Activated T-cell treated with anti-CD3 and anti-CD28 coated beads, Interleukin-2, amount 50 U/mL, for 1 hour (primary cell): ENCODE measurements around the gene PTPRN2.

Source experiments
- DNase-seq: peaks from one replicate; pipeline ENCODE4 v3.0.0-alpha.2; 2020

Gene PTPRN2

GRCh38 chr7:158017111-158018097 lies 570.2 kb downstream of the PTPRN2 start:
- no peak for DNase-seq

- no peak for DNase-seq
Observed at GRCh38 chr7:158016180-158017097, 571.2 kb downstream of the PTPRN2 start.

GRCh38 chr7:158015403-158016179 lies 572.0 kb downstream of the PTPRN2 start:
- DNase-seq: no peak

GRCh38 chr7:158014976-158015375 lies 572.6 kb downstream of the PTPRN2 start:
- no peak for DNase-seq

GRCh38 chr7:158013085-158013668 lies 574.4 kb downstream of the PTPRN2 start:
- no peak for DNase-seq

- no peak for DNase-seq
Observed at GRCh38 chr7:158011941-158012340, 575.7 kb downstream of the PTPRN2 start.

DNA sequence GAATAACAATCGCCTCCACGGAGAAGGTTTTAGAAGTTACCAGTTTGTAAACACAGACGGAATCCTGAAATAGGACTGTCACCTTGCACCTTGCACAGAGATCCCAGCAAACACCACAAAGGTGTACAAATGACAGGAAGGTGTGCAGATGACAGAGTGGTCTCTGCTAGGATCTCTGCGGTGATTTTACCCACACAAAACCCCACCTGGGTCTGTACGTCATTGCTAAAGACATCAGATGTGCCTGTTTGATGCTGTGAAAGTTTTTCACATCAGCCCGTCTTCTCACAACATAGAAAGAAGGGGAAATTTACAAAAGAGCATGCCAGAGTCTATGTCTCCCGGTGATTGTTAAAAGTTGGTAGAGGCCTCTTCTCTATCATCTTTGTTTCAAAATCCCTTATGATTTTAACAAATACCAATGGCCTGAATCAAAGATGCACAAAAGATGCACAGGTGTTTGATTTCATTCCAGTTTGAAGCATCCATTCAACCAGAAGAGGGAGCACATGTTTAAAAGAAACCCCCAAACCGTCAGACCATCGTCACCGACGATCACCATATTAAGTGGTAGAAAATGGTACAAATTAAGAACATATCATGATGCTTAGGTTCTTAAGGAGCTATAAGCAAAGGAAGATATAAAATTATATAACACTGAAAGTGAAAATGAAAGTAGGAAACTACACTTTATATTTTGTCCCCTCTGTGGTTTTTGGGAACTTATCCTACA lies 576.5 kb downstream of the PTPRN2 start:
- DNase-seq: no peak

- DNase-seq: no peak
Observed at GRCh38 chr7:158009886-158010285, 577.7 kb downstream of the PTPRN2 start.

GRCh38 chr7:158008267-158008666 lies 579.4 kb downstream of the PTPRN2 start:
- no peak for DNase-seq

GRCh38 chr7:158007697-158008257 lies 579.8 kb downstream of the PTPRN2 start:
- no peak for DNase-seq

GRCh38 chr7:158006841-158007696 lies 580.6 kb downstream of the PTPRN2 start:
- DNase-seq: no peak

GRCh38 chr7:158005531-158005930 lies 582.1 kb downstream of the PTPRN2 start:
- no peak for DNase-seq

DNA sequence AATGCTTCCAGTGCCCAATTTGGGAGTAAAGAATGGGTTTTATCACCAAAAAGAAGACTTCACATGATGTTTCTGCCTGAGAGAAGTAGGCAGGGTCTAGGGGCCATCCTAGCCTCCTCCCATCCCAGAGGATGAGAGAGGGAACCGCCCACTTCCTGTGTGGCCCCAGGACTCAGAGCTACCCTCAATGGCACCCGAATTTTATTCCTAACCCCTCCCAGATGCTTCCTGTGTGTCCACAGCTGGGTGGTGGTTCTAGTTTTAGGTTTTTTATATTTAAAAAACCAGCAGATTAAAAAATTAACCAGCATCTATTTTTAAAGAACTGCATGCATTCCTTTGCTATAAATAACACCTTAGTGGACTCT lies 583.5 kb downstream of the PTPRN2 start:
- DNase-seq: no peak

- DNase-seq: no peak
Observed at GRCh38 chr7:158003441-158004122, 584.0 kb downstream of the PTPRN2 start.

DNA sequence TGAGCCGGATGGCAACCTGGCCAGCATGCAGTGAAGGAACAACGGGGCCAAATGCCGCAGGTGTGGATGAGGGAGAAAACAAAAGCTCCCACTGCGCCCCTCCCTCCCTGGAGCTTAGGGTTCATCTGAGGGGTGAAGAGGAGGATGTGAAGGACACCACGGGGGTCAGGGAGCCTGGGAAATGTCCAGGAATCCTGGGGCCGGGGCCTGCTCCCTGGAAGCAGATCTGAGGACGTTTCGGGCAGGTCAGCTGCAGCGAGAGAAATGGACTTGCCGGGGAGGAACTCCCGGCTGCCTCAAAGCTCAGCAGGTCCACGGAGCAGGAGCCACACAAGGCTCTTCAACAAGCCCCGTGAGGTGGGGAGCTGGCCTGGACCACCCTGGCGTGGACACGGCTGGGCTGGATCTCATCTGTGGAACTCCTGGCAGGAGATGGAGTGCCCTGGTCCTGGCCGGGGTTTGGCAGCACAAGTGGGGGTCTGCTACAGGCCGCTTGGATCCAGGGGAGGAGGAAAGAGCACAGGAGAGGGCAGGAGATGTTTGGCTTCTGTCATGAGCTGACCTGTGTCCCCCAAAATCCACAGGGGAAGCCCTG lies 585.0 kb downstream of the PTPRN2 start:
- DNase-seq: no peak

- no peak for DNase-seq
Observed at GRCh38 chr7:158001621-158002320, 585.9 kb downstream of the PTPRN2 start.

GRCh38 chr7:158001003-158001402 lies 586.6 kb downstream of the PTPRN2 start:
- no peak for DNase-seq

GRCh38 chr7:158000160-158000559 lies 587.5 kb downstream of the PTPRN2 start:
- DNase-seq: no peak
